ENCODE data around the gene TTC22. TPM values are rescaled to one million over a fixed set of nuclear protein-coding genes. Genes with fewer than 3 reads are reported as not detected.

The TTC22 gene
- total and polyA plus RNA-seq, 2 of the 4 experiments (the other 2 are of a cell fraction): not detected

GRCh38 chr1:54805981-54806381, 4.9 kb upstream of the TTC22 start:
- no peaks in the 10 kb centered on the region for H4K20me1 ChIP-seq (ENCODE audit: insufficient read depth, low read length)
- no peak overlapping the region for H4K5ac ChIP-seq (ENCODE audit: low read depth, low read length)
- BruUV-seq (replicated peaks): no TSS peak
- H3K36me3 ChIP-seq (ENCODE audit: control insufficient read depth, insufficient read depth, low read length): no peaks in the 10 kb centered on the region
- H4K91ac ChIP-seq (ENCODE audit: insufficient read depth, low read depth, low read length): no peak overlapping the region
- H3K4me2 ChIP-seq (ENCODE audit: low read depth, low read length): no peak overlapping the region
- H3K9me3 ChIP-seq (ENCODE audit: control insufficient read depth, insufficient read depth, low read length): no peaks in the 10 kb centered on the region
- POLR2A ChIA-PET (ENCODE audit: unreplicated experiment): no interaction called here
- H2BK5ac ChIP-seq (ENCODE audit: low read depth, low read length, poor library complexity, severe bottlenecking): no peak overlapping the region
- H3K79me1 ChIP-seq (ENCODE audit: low read depth in 1 of 2, low read length in 2 of 2): no peaks in the 10 kb centered on the region
- WGBS, 2 experiments (ENCODE audit: extremely low coverage in 2 of 2, insufficient read length in 1 of 2): 76% methylated on average over 12 of the region's 35 CpGs; no CpG with 5 or more reads in 1 of the 2 experiments
- H2BK15ac ChIP-seq (ENCODE audit: low read depth, low read length): no peak overlapping the region
- CTCF ChIA-PET: no interaction called here
- no peak overlapping the region for H2BK120ac ChIP-seq (ENCODE audit: low read depth, low read length)
- H2AFZ ChIP-seq (replicated peaks; ENCODE audit: low read length, poor library complexity): no peak overlapping the region
- no peak overlapping the region for H3K9ac ChIP-seq (ENCODE audit: low read depth, low read length)
- no peak overlapping the region for H3K27ac ChIP-seq (ENCODE audit: insufficient read depth, low read length)
- peaks cover 14% of the 10 kb centered on the region for H3K27me3 ChIP-seq (ENCODE audit: control insufficient read depth, insufficient read depth, low read length)
- no peak overlapping the region for H3K14ac ChIP-seq (replicated peaks; ENCODE audit: low read depth, low read length)
- no peak overlapping the region for H2AK9ac ChIP-seq (replicated peaks; ENCODE audit: low read depth, low read length, poor library complexity)
- no peak overlapping the region for H3K18ac ChIP-seq (ENCODE audit: low read depth, low read length)
- no peak overlapping the region for H2BK20ac ChIP-seq (ENCODE audit: low read depth, low read length)
- TF ChIP-seq FOS (IDR thresholded peaks at IDR 0.05; ENCODE audit: low read depth, low read length) (no peak), BHLHE40 (IDR thresholded peaks at IDR 0.05; ENCODE audit: low read depth, low read length) (no peak), NFE2L2 (IDR thresholded peaks at IDR 0.05; ENCODE audit: low read depth, low read length) (no peak), MAFK (IDR thresholded peaks at IDR 0.05; ENCODE audit: low read depth, low read length) (no peak), MXI1 (IDR thresholded peaks at IDR 0.05; ENCODE audit: borderline replicate concordance, low read depth, low read length) (no peak)
- 0 out of 2 replicates have a peak, but pooled peaks cover 4% of the 10 kb centered on the region for H3K9me1 ChIP-seq (ENCODE audit: insufficient read depth, low read length)
- ATAC-seq (ENCODE audit: low read depth) (no peak), DNase-seq (no peak)
- in situ Hi-C loops (cut with MboI; ENCODE audit: low sequenced_read_pairs) (no loop called here), intact Hi-C loops (cut with micrococcal nuclease) (no loop called here), dilution Hi-C loops (cut with HindIII; ENCODE audit: low sequenced_read_pairs, unreplicated experiment) (no loop called here)
- no peak overlapping the region for H3K4me3 ChIP-seq (ENCODE audit: insufficient read depth, low read depth, low read length)
- H3K56ac ChIP-seq (ENCODE audit: extremely low read depth, insufficient read depth, low read length): no peak overlapping the region
- H3K23ac ChIP-seq (ENCODE audit: low read depth, low read length): no peak overlapping the region
- H4K8ac ChIP-seq (ENCODE audit: low read depth in 2 of 2, low read length in 2 of 2): no peak overlapping the region
- no peak overlapping the region for H2AK5ac ChIP-seq (ENCODE audit: low read depth, low read length)
- H3K4ac ChIP-seq (ENCODE audit: low read depth, low read length): no peak overlapping the region
- no peaks in the 10 kb centered on the region; the same call in 1 of the 2 replicates for H3K4me1 ChIP-seq (ENCODE audit: control insufficient read depth, insufficient read depth, low read length)

All from IMR-90 (cell line).